SK-N-SH (cell line): ENCODE data around the gene SLC26A8. TPM values are rescaled to one million over a fixed set of nuclear protein-coding genes. Genes with fewer than 3 reads are reported as not detected.

ENCODE experiments used
- CTCF ChIA-PET: fragments of 300-600, 350-600 bp; formaldehyde crosslinking; extraction: SDS; loops from one replicate; lab custom pipeline; 2021; lab: Yijun Ruan, JAX
- POLR2A ChIA-PET: fragments of 350-600 bp; sonication (Branson Sonifier 250); formaldehyde crosslinking; extraction: SDS; loops from one replicate; lab custom pipeline; 2020; ENCODE audit warnings: antibody characterized with exemption, inconsistent platforms; lab: Yijun Ruan, JAX
- DNase-seq: peaks from one replicate; pipeline ENCODE4 v3.0.0; 2012
- H2AFZ ChIP-seq: fragments of 200-600 bp; sonication (generic); 2 replicates; pipeline ENCODE4 v1.8.1; 2016; ENCODE audit warnings: antibody characterized with exemption, mild to moderate bottlenecking, low read depth
- H3F3A ChIP-seq: fragments of 200-600 bp; sonication (generic); replicated peaks from 2 replicates; pipeline ENCODE3; 2016; ENCODE audit warnings: antibody characterized with exemption, mild to moderate bottlenecking; ENCODE audit not compliant: insufficient read depth
- H3K27ac ChIP-seq, 2 experiments: fragments of 200-500 bp in 1 of 2; fragments of 200-600 bp in 1 of 2; sonication (Bioruptor generic) in 1 of 2; sonication (generic), shearing (Covaris generic) in 1 of 2; 2 replicates each; pipeline versions ENCODE4 v1.5.1 to v1.6.1; 2014 to 2016; ENCODE audit warnings: low read depth in 2 of 2, inconsistent platforms in 1 of 2, low read length in 1 of 2, mild to moderate bottlenecking in 1 of 2, mixed read lengths in 1 of 2
- H3K27me3 ChIP-seq: fragments of 200-600 bp; sonication (generic), shearing (Covaris generic); 2 replicates; pipeline ENCODE4 v1.6.1; 2016; ENCODE audit warnings: mixed run types; ENCODE audit not compliant: insufficient read depth
- H3K36me3 ChIP-seq, 2 experiments: fragments of 200-500 bp in 1 of 2; fragments of 200-600 bp in 1 of 2; sonication (Bioruptor generic) in 1 of 2; sonication (generic) in 1 of 2; replicated peaks in 1 of 2; 2 replicates each; pipeline versions ENCODE3 to v1.5.1; 2014 to 2016; ENCODE audit warnings: low read length in 1 of 2, mild to moderate bottlenecking in 1 of 2; ENCODE audit not compliant: insufficient read depth in 2 of 2, control insufficient read depth in 1 of 2
- H3K4me1 ChIP-seq, 2 experiments: fragments of 200-500 bp in 1 of 2; fragments of 200-600 bp in 1 of 2; sonication (Bioruptor generic) in 1 of 2; sonication (generic), shearing (Covaris generic) in 1 of 2; 2 replicates each; pipeline versions ENCODE4 v1.5.1 to v1.6.1; 2014 to 2016; ENCODE audit warnings: low read depth in 1 of 2, low read length in 1 of 2, mixed run types in 1 of 2; ENCODE audit not compliant: insufficient read depth in 2 of 2, control insufficient read depth in 1 of 2
- H3K4me2 ChIP-seq: fragments of 200-600 bp; sonication (generic), shearing (Covaris generic); 2 replicates; pipeline ENCODE4 v1.6.1; 2017; ENCODE audit warnings: mixed run types
- H3K4me3 ChIP-seq, 2 experiments: fragments of 200-500 bp in 1 of 2; fragments of 200-600 bp in 1 of 2; sonication (Bioruptor generic) in 1 of 2; sonication (generic), shearing (Covaris generic) in 1 of 2; 2 replicates each; pipeline versions ENCODE4 v1.5.1 to v1.8.1; 2014 to 2016; ENCODE audit warnings: low read depth in 2 of 2, inconsistent platforms in 1 of 2, low read length in 1 of 2, mild to moderate bottlenecking in 1 of 2, mixed read lengths in 1 of 2, moderate library complexity in 1 of 2
- H3K79me2 ChIP-seq: fragments of 200-600 bp; sonication (generic); 2 replicates; pipeline ENCODE4 v1.8.1; 2017; ENCODE audit warnings: mild to moderate bottlenecking; ENCODE audit not compliant: insufficient read depth
- H3K9ac ChIP-seq: fragments of 200-600 bp; sonication (generic); 2 replicates; pipeline ENCODE4 v1.6.1; 2017; ENCODE audit warnings: mixed run types
- H3K9me2 ChIP-seq: fragments of 200-600 bp; sonication (generic); 2 replicates; pipeline ENCODE4 v1.6.1; 2017; ENCODE audit warnings: mixed run types
- H3K9me3 ChIP-seq: fragments of 200-600 bp; sonication (generic); 2 replicates; pipeline ENCODE4 v1.6.1; 2017; ENCODE audit warnings: mixed run types, mild to moderate bottlenecking, moderate library complexity
- H4K20me1 ChIP-seq: fragments of 200-600 bp; sonication (generic); 2 replicates; pipeline ENCODE4 v1.6.1; 2017; ENCODE audit warnings: mild to moderate bottlenecking, mixed run types; ENCODE audit not compliant: insufficient read depth
- EZH2phosphoT487 ChIP-seq: fragments of 200-600 bp; sonication (generic); IDR thresholded peaks from 2 replicates; pipeline ENCODE4 v1.6.1; 2017; ENCODE audit warnings: low read depth, mixed run types, mild to moderate bottlenecking, antibody characterized with exemption, moderate library complexity, borderline replicate concordance
- JUND ChIP-seq: IDR thresholded peaks from 2 replicates; pipeline ENCODE4 v1.4.0; 2012
- MEF2A ChIP-seq: IDR thresholded peaks from 2 replicates; pipeline ENCODE4 v1.4.0; 2012; ENCODE audit warnings: low read depth, borderline replicate concordance
- NRF1 ChIP-seq: IDR thresholded peaks from 2 replicates; pipeline ENCODE4 v1.6.1; 2012; ENCODE audit warnings: low read depth, mild to moderate bottlenecking, low read length
- RXRA ChIP-seq: IDR thresholded peaks from 2 replicates; pipeline ENCODE4 v1.4.0; 2012; ENCODE audit warnings: low read depth, mild to moderate bottlenecking, borderline replicate concordance
- TAF1 ChIP-seq: IDR thresholded peaks from 2 replicates; pipeline ENCODE4 v1.6.1; 2012; ENCODE audit warnings: low read depth, mild to moderate bottlenecking, low read length, moderate library complexity, borderline replicate concordance
- TEAD4 ChIP-seq: IDR thresholded peaks from 2 replicates; pipeline ENCODE4 v1.4.0; 2012; ENCODE audit warnings: mild to moderate bottlenecking, borderline replicate concordance; ENCODE audit not compliant: insufficient read depth
- WGBS: methylation state at CpG from one replicate; pipeline ENCODE4 v1.1.6; 2017; ENCODE audit warnings: low lambda C conversion rate; 5-methylcytosine and 5-hydroxymethylcytosine counted together
- polyA plus RNA-seq, 3 experiments: library from polyadenylated mRNA; depleted of rRNA; stranded (reverse); fragments of >200 nt; gene quantifications; 2 replicates each; pipeline ENCODE4 v1.2.3, GENCODE V29; 2012
- TF ChIP-seq, protein P1 (sequence below): fragments of 200-600 bp; sonication (generic); IDR thresholded peaks from 2 replicates; pipeline ENCODE4 v1.6.1; 2017; ENCODE audit warnings: antibody characterized with exemption, mild to moderate bottlenecking, moderate library complexity
- TF ChIP-seq, protein P2 (sequence below): fragments of 150-350 bp; IDR thresholded peaks from 2 replicates; pipeline ENCODE4 v1.6.1; 2017; ENCODE audit warnings: antibody characterized with exemption, low read length, low read depth, borderline replicate concordance
- TF ChIP-seq, protein P3 (sequence below): IDR thresholded peaks from 2 replicates; pipeline ENCODE4 v1.6.1; 2012; ENCODE audit warnings: mild to moderate bottlenecking, low read depth, low read length, moderate library complexity
- TF ChIP-seq, protein P4 (sequence below): IDR thresholded peaks from 2 replicates; pipeline ENCODE4 v1.4.0; 2012; ENCODE audit warnings: low read depth

The SLC26A8 gene
- polyA plus RNA-seq, 1 of the 3 experiments (the other 2 are of a cell fraction) = not detected

DNA sequence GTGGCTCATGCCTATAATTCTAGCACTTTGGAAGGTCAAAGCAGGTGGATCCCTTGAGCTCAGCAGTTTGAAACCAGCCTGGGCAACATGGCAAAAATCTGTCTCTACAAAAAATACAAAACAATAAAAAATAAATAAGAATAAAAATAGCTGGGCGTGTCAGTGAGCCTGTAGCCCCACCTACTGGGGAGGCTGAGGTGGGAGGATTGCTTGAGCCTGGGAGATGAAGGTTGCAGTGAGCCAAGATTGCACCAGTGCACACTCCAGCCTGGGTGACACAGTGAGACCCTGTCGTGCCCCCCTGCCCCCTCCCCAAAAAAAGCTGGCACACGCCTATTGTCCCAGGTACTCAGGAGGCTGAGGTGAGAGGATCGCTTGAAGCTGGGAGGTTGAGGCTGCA, 68.5 kb downstream of the SLC26A8 start (continued):
- TF ChIP-seq, protein P1, sequence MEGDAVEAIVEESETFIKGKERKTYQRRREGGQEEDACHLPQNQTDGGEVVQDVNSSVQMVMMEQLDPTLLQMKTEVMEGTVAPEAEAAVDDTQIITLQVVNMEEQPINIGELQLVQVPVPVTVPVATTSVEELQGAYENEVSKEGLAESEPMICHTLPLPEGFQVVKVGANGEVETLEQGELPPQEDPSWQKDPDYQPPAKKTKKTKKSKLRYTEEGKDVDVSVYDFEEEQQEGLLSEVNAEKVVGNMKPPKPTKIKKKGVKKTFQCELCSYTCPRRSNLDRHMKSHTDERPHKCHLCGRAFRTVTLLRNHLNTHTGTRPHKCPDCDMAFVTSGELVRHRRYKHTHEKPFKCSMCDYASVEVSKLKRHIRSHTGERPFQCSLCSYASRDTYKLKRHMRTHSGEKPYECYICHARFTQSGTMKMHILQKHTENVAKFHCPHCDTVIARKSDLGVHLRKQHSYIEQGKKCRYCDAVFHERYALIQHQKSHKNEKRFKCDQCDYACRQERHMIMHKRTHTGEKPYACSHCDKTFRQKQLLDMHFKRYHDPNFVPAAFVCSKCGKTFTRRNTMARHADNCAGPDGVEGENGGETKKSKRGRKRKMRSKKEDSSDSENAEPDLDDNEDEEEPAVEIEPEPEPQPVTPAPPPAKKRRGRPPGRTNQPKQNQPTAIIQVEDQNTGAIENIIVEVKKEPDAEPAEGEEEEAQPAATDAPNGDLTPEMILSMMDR = peak; percentile 40
- TF ChIP-seq NRF1 = no peak

DNA sequence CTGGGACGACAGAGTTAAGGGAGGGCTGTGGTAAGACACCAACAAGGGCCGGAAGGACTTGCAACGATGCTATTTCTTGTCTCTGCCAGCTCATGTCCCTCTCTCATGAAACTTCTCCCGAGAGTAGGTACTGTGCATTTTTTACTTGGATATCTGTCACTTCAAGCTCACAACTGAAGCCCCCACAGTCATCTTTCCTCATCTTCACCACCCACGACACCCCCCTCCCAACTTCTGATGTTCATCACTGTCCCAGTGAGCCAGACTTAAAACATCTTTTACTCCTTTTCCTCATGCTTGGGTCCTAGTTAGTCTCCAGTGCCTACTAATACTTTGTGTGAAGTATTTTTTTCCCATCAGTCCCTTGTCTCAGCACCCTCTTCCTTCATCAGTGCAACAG, 68.9 kb downstream of the SLC26A8 start:
- no peak for DNase-seq
- Histone ChIP-seq H3K4me2 (no peak overlapping the region), H3K9me2 (no peaks in the 10 kb centered on the region), H3K4me3 (no peak overlapping the region), H3K79me2 (no peaks in the 10 kb centered on the region), H3K9me3 (no peaks in the 10 kb centered on the region), H3K36me3 (no peaks in the 10 kb centered on the region), H3K27ac (no peak overlapping the region), H3K4me1 (no peaks in the 10 kb centered on the region), H3K9ac (no peak overlapping the region), H3F3A (no peaks in the 10 kb centered on the region), H3K27me3 (peaks cover 8% of the 10 kb centered on the region; the same call in 1 of the 2 replicates), H2AFZ (no peak overlapping the region), H4K20me1 (no peaks in the 10 kb centered on the region)
- ChIA-PET POLR2A (no interaction called here), CTCF (interaction anchor here (0.6 kb wide), 1 partner anchor 575 kb away, joined by 3 read pairs; no protein-coding TSS in a partner anchor)
- 72% methylated on average over 5 of the region's 5 CpGs for WGBS
- TF ChIP-seq EZH2phosphoT487 = no peak
- TF ChIP-seq RXRA = no peak
- TF ChIP-seq, protein P2, sequence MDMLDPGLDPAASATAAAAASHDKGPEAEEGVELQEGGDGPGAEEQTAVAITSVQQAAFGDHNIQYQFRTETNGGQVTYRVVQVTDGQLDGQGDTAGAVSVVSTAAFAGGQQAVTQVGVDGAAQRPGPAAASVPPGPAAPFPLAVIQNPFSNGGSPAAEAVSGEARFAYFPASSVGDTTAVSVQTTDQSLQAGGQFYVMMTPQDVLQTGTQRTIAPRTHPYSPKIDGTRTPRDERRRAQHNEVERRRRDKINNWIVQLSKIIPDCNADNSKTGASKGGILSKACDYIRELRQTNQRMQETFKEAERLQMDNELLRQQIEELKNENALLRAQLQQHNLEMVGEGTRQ = no peak
- TF ChIP-seq TAF1 = no peak
- TF ChIP-seq NRF1 = no peak
- TF ChIP-seq, protein P3, sequence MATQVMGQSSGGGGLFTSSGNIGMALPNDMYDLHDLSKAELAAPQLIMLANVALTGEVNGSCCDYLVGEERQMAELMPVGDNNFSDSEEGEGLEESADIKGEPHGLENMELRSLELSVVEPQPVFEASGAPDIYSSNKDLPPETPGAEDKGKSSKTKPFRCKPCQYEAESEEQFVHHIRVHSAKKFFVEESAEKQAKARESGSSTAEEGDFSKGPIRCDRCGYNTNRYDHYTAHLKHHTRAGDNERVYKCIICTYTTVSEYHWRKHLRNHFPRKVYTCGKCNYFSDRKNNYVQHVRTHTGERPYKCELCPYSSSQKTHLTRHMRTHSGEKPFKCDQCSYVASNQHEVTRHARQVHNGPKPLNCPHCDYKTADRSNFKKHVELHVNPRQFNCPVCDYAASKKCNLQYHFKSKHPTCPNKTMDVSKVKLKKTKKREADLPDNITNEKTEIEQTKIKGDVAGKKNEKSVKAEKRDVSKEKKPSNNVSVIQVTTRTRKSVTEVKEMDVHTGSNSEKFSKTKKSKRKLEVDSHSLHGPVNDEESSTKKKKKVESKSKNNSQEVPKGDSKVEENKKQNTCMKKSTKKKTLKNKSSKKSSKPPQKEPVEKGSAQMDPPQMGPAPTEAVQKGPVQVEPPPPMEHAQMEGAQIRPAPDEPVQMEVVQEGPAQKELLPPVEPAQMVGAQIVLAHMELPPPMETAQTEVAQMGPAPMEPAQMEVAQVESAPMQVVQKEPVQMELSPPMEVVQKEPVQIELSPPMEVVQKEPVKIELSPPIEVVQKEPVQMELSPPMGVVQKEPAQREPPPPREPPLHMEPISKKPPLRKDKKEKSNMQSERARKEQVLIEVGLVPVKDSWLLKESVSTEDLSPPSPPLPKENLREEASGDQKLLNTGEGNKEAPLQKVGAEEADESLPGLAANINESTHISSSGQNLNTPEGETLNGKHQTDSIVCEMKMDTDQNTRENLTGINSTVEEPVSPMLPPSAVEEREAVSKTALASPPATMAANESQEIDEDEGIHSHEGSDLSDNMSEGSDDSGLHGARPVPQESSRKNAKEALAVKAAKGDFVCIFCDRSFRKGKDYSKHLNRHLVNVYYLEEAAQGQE = no peak
- TF ChIP-seq TEAD4 = no peak
- no peak for TF ChIP-seq JUND
- TF ChIP-seq MEF2A = no peak
- TF ChIP-seq, protein P4, sequence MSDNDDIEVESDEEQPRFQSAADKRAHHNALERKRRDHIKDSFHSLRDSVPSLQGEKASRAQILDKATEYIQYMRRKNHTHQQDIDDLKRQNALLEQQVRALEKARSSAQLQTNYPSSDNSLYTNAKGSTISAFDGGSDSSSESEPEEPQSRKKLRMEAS = no peak
